HG03064 (cell line): ENCODE results near the gene HMGCLL1.

ENCODE experiments used
- ATAC-seq: cut with Tn5 transposase; IDR thresholded peaks from one replicate; pipeline ENCODE4 v1.9.1; 2021; ENCODE audit warnings: low read depth; ENCODE audit not compliant: unreplicated experiment

Gene HMGCLL1

GRCh38 chr6:55578537-55579363, at the start of gene HMGCLL1:
Gene HMGCLL1, minus strand, starts transcription at chr6:55579192. Its CDS starts 137 bp downstream, at chr6:55579055.
- no peak for ATAC-seq

GRCh38 chr6:55621993-55622392, 43.0 kb upstream of the HMGCLL1 start:
- no peak for ATAC-seq

GRCh38 chr6:55621244-55621643, 42.3 kb upstream of the HMGCLL1 start:
- no peak for ATAC-seq

GRCh38 chr6:55617272-55617671, 38.3 kb upstream of the HMGCLL1 start:
- no peak for ATAC-seq

GRCh38 chr6:55604021-55604420, 25.0 kb upstream of the HMGCLL1 start:
- no peak for ATAC-seq

- no peak for ATAC-seq
Measured at GRCh38 chr6:55601120-55601519, 22.1 kb upstream of the HMGCLL1 start.

- ATAC-seq: no peak
Measured at GRCh38 chr6:55594442-55594841, 15.4 kb upstream of the HMGCLL1 start.

- ATAC-seq: no peak
Measured at GRCh38 chr6:55584654-55585354, 5.8 kb upstream of the HMGCLL1 start.

- ATAC-seq: no peak
Measured at GRCh38 chr6:55576811-55577210, 2.2 kb downstream of the HMGCLL1 start.

- ATAC-seq: no peak
Measured at GRCh38 chr6:55574556-55574955, 4.4 kb downstream of the HMGCLL1 start.

GRCh38 chr6:55569638-55570037, 9.4 kb downstream of the HMGCLL1 start:
- no peak for ATAC-seq

GRCh38 chr6:55568808-55569439, 10.1 kb downstream of the HMGCLL1 start:
- no peak for ATAC-seq

- ATAC-seq: no peak
Measured at GRCh38 chr6:55567558-55567957, 11.4 kb downstream of the HMGCLL1 start.

- no peak for ATAC-seq
Measured at GRCh38 chr6:55566036-55566710, 12.8 kb downstream of the HMGCLL1 start.

- ATAC-seq: no peak
Measured at GRCh38 chr6:55562318-55562717, 16.7 kb downstream of the HMGCLL1 start.

- no peak for ATAC-seq
Measured at GRCh38 chr6:55560290-55560885, 18.6 kb downstream of the HMGCLL1 start.

- ATAC-seq: no peak
Measured at GRCh38 chr6:55557146-55557545, 21.8 kb downstream of the HMGCLL1 start.

- no peak for ATAC-seq
Measured at GRCh38 chr6:55545791-55546190, 33.2 kb downstream of the HMGCLL1 start.

GRCh38 chr6:55543633-55544309, 35.2 kb downstream of the HMGCLL1 start:
- no peak for ATAC-seq

GRCh38 chr6:55541024-55541423, 38.0 kb downstream of the HMGCLL1 start:
- no peak for ATAC-seq
